Ectodermal cell (in vitro differentiated cells): ENCODE results near the gene MLST8.
A peak's percentile ranks its signal among the peaks of the same experiment; 100 is the strongest.

ENCODE experiments used
- H3K27ac ChIP-seq: 2 replicates; pipeline ENCODE4 v1.7.0; 2013; ENCODE audit warnings: mild to moderate bottlenecking, low read depth, low read length; ENCODE audit not compliant: insufficient read depth, poor library complexity, severe bottlenecking
- H3K27me3 ChIP-seq: 2 replicates; pipeline ENCODE4 v1.7.0; 2013; ENCODE audit warnings: mild to moderate bottlenecking, low read length; ENCODE audit not compliant: insufficient read depth, control insufficient read depth, poor library complexity, severe bottlenecking
- H3K36me3 ChIP-seq: one replicate; pipeline ENCODE4 v1.7.0; 2013; ENCODE audit warnings: low read length; ENCODE audit not compliant: control insufficient read depth, insufficient read depth
- H3K4me1 ChIP-seq: one replicate; pipeline ENCODE4 v1.7.0; 2013; ENCODE audit warnings: low read length; ENCODE audit not compliant: control insufficient read depth, insufficient read depth
- H3K4me3 ChIP-seq: 2 replicates; pipeline ENCODE4 v1.7.0; 2013; ENCODE audit warnings: low read depth, low read length, control low read depth; ENCODE audit not compliant: insufficient read depth
- H3K9me3 ChIP-seq: 2 replicates; pipeline ENCODE4 v1.7.0; 2013; ENCODE audit warnings: mild to moderate bottlenecking, low read length, moderate library complexity; ENCODE audit not compliant: control insufficient read depth
- WGBS, 2 experiments: methylation state at CpG; one replicate each; pipeline ENCODE4 v1.1.7; 2013; ENCODE audit warnings: missing lambda C conversion rate in 2 of 2; 5-methylcytosine and 5-hydroxymethylcytosine counted together

MLST8 gene

DNA sequence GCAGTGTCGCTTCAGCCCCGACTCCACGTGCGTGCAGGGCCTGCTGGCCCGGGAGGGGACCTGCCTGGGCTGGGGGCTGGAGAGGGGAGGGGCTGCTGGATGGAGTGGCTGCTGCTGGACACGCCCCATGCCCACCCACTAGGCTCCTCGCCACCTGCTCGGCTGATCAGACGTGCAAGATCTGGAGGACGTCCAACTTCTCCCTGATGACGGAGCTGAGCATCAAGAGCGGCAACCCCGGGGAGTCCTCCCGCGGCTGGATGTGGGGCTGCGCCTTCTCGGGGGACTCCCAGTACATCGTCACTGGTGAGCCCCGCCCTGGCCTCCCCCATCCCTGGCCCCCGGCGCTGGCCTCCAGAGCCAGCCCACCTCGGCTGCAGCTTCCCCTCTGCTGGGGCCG, 3.1 kb downstream of the MLST8 start:
- peaks cover 8% of the 10 kb centered on the region for H3K4me1 ChIP-seq
- no peak overlapping the region for H3K4me3 ChIP-seq
- 95 to 96% methylated on average over 23 of the region's 23 CpGs for WGBS, 2 experiments
- no peaks in the 10 kb centered on the region for H3K9me3 ChIP-seq
- no peaks in the 10 kb centered on the region for H3K27me3 ChIP-seq
- peaks cover 28% of the 10 kb centered on the region for H3K36me3 ChIP-seq
- no peak overlapping the region for H3K27ac ChIP-seq

DNA sequence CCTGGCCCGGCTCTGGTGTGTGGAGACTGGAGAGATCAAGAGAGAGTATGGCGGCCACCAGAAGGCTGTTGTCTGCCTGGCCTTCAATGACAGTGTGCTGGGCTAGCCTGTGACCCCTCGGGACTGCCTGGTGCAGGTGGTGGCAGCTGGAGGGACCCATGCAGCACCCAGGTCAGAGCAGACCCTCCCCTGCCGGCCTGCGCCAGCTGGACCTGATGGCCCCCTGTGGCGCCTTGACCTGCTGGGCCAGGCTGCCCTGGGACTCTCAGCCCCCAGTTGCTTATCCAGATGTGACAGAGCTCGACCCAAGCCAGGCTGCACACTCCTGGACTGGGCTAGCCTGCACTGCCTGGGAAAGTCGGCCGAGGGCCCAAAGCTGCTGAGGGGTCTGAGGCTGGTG, 3.5 kb downstream of the MLST8 start:
- H3K36me3 ChIP-seq = peaks cover 28% of the 10 kb centered on the region
- 96% methylated on average over 9 of the region's 9 CpGs for WGBS, 2 experiments
- peaks cover 12% of the 10 kb centered on the region for H3K4me1 ChIP-seq
- no peak overlapping the region for H3K4me3 ChIP-seq
- H3K27me3 ChIP-seq = no peaks in the 10 kb centered on the region
- H3K9me3 ChIP-seq = no peaks in the 10 kb centered on the region
- H3K27ac ChIP-seq = no peak overlapping the region

DNA sequence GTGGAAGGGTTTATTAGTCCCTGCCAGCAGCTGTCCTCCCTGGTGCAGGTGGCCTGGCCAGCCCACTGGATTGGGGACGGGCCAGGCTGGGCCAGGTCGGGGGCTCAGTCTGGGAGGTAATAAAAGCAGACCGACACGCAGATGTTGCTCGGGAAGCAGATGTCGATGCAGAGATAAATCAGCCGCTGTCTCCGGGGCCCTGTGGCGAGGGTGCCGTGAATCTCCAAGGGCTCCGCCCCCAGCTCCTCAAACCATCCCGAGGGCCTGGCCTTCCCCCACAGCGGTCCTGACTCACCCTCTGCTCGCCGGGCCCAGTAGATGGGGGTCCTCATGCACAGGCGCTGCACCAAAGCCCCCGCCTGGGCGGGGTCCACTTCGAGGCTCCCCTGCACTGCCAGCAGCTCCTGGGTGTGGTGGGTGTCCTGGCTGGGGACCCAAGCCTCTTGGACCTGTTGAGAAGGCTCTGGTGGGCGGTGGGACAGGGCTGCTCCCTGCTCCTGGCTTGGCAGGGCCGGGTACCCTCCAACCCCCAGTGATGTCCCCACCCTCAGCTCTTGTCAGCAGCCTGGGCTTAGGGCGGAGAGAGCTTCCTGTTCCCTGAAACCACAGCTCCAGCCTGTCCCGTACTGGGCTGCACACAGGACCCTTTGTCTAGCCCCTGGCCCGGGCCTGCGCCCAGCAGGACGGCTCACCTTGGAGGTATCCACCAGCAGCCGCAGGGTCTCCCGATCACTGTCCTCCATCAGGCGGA, 4.2 kb downstream of the MLST8 start:
- no peak overlapping the region for H3K4me3 ChIP-seq
- no peaks in the 10 kb centered on the region for H3K9me3 ChIP-seq
- WGBS, 2 experiments = 95 to 96% methylated on average over 29 of the region's 29 CpGs
- H3K36me3 ChIP-seq = peaks cover 28% of the 10 kb centered on the region
- no peaks in the 10 kb centered on the region for H3K27me3 ChIP-seq
- peaks cover 12% of the 10 kb centered on the region for H3K4me1 ChIP-seq
- no peak overlapping the region for H3K27ac ChIP-seq

DNA sequence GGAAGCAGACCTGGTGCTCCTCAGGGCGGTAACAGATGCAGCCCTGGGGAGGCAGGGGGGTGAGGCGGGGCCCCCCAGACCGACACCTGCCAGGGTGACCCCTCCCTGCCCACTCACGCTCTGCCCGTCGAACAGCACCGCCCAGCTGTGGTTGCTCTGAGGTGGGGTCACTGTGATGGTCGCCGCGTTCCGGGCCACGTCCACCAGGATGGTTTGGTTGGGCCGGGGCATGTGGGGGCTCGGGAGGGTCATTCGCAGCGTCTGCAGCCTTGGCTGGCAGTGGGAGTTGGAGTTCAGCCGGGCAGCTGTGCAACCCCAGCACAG, 4.7 kb downstream of the MLST8 start:
- H3K36me3 ChIP-seq = peaks cover 28% of the 10 kb centered on the region
- no peak overlapping the region for H3K4me3 ChIP-seq
- H3K27me3 ChIP-seq = no peaks in the 10 kb centered on the region
- WGBS, 2 experiments = 93 to 95% methylated on average over 17 of the region's 17 CpGs
- peaks cover 12% of the 10 kb centered on the region for H3K4me1 ChIP-seq
- no peak overlapping the region for H3K27ac ChIP-seq
- no peaks in the 10 kb centered on the region for H3K9me3 ChIP-seq

DNA sequence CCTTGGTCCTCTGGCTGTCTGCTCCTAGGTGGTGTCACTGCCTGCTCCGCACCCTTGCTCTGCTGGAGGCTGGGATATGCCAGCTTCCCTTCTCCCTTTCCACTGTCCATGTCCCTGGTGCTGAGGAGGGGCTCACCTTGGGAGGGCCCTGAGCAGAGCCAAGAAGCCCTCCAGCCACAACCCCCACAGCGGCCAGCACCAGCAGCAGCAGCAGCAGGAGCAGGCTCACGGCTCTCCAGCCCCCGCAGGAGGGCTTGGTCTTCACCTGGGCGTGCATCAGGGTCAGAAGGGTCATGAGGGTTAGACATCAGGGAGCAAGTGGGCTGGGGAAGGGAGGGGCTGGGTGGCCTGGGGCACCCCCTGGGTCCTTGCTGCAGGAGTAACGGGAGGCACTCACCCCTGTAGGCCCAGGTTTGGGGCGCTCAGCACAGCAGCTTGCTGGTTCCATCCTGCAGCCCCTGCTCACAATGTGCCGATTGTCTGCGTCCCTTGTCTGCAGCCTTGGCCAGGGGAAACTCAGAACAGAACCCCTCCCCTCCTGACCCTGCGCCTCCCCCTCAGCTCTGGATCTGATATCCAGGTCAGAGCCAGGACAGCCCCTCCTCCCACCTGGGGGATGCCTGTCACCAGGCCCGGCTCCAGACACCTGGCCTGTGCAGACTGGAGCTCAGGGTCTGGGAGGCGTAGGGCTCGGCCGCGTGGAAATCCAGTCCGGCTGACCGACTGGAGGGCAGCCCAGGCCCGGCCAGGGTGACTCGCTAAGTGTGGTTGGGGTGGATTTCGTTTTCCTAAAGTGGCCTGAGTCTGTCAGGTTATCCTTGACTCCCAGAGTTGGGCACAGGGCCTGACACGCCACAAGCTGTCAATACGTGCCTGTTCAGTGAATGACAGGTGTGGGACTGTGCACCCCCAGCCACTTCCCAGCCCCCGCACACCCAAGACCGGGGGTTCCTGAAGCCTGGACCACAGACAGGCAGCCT, 5.4 kb downstream of the MLST8 start, which contains the start of gene BRICD5:
Gene BRICD5 (minus strand): TSS at position 478 of the 980 bp plus-strand sequence. CDS start 30 bp downstream, at position 448.
- Histone ChIP-seq H3K4me1 (peaks cover 12% of the 10 kb centered on the region), H3K4me3 (no peak within 1 kb of the TSS), H3K36me3 (peaks cover 28% of the 10 kb centered on the region), H3K9me3 (no peaks in the 10 kb centered on the region), H3K27ac (no peak within 1 kb of the TSS), H3K27me3 (no peaks in the 10 kb centered on the region)
- 87 to 89% methylated on average over 24 of the region's 24 CpGs for WGBS, 2 experiments

DNA sequence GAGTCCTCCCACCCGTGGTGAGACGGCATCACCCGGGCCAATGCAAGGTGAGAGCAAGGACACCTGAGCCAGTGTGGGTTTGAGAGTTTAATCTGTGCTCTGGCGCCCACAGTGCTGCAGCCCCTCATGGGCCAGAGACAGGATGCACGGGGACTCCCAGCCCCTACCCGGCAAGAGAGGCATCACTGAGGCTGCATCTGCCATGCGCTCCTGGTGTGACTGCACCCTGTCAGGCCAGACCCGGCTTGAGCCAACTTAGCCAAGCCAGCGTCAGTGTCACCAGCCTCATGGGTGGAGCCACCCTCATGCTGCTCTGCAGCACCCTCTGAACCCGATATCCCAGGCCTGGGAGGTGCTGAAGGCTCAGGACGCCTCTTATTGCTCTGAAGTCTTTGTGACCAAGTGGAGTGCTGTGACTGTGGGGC, 6.7 kb downstream of the MLST8 start:
- no peaks in the 10 kb centered on the region for H3K9me3 ChIP-seq
- no peak overlapping the region for H3K4me3 ChIP-seq
- H3K4me1 ChIP-seq = peaks cover 12% of the 10 kb centered on the region
- 90 to 91% methylated on average over 11 of the region's 11 CpGs for WGBS, 2 experiments
- H3K36me3 ChIP-seq = peaks cover 25% of the 10 kb centered on the region
- H3K27ac ChIP-seq = no peak overlapping the region
- H3K27me3 ChIP-seq = no peaks in the 10 kb centered on the region

DNA sequence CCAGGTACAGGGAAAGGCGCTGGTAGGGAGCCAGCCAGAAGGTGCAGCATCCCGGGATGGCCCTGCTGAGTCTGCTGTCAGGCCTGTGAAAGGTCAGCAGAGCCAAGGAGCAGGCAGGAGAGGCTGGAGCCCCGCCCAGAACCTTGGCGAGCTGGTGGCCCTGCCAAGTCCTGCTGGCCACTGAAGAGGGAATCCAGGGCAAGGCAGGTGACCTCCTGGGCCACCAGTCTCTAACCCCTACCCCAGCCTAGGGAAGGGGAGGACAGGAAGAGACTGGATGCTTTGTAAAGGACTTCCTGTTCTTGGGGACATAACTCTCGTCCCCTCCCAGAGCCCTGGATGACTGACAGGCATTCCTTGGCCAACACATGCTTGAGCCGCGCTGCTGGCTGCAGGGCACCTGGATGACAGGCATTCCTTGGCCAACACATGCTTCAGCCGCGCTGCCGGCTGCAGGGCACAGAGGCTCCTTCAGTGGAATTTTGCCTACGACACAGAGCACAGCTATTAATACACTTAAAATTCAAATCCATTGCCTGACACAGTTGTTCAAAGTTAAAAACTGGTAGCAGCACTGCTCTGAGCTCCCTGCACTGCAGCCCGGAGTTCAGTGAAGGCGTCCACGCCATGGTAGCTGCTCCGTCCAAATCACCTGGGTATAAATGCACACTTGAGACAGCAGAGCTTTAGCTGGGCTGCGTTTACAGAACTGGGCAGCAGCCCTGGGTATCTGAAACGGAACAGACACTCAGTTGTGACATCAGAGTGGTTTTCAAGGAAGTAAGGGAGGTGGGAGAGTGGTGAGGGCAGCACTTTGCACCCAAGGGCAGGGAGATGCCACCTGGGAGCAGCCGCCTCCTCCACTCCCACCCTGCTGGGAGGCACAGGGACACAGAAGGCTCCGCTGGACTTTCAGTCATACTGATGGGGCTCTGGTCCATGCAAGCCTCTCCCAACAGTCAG, 7.4 kb downstream of the MLST8 start:
- H3K27ac ChIP-seq = no peak overlapping the region
- no peaks in the 10 kb centered on the region for H3K9me3 ChIP-seq
- no peaks in the 10 kb centered on the region for H3K27me3 ChIP-seq
- peaks cover 19% of the 10 kb centered on the region for H3K36me3 ChIP-seq
- WGBS, 2 experiments = 89 to 90% methylated on average over 19 of the region's 19 CpGs
- H3K4me3 ChIP-seq = peak overlapping the region; percentile 88
- peaks cover 12% of the 10 kb centered on the region for H3K4me1 ChIP-seq

DNA sequence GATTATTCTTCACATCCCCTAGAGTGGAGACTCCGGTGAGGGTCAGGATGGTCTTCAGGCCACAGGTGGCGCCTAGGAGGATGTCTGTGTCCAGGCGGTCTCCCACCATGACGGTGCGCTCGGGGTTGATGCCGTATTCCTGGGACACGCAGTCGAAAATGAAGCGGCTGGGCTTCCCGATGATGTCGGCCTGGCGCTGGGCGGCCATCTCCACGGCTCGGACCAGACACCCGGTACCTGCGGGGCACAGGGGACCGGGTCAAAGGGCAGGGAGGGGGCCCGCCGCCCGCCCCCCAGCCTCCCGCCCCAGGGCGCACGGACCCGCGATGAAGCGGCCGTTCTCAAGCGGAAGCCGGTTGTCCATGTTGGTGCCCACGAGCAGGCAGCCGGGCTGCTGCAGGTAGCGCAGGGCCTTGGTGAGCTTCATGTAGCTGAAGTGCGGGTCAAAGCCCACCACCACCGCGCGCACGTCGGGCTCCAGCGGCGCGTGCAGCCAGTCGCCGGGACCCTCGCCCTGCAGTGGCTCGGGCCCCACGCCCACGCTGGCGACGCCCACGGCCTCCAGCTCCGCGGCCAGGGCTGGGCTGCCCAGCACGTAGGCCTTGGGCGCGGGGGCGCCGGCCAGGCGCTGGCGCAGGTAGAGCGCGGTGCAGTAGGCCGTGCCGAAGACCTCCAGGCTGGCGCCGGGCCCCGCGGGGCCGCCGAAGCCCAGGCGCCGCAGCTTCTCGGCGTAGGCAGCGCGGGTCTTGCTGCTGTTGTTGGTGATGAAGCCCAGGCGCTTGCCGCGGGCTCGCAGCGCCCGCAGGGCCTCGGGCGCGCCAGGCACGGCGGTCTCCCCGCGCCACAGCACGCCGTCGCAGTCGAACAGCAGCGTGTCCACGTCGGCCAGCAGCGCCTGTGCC, 8.8 kb downstream of the MLST8 start:
- H3K27ac ChIP-seq = peak overlapping the region; percentile 47
- WGBS, 2 experiments = 1% methylated on average over 98 of the region's 98 CpGs
- H3K9me3 ChIP-seq = no peaks in the 10 kb centered on the region

DNA sequence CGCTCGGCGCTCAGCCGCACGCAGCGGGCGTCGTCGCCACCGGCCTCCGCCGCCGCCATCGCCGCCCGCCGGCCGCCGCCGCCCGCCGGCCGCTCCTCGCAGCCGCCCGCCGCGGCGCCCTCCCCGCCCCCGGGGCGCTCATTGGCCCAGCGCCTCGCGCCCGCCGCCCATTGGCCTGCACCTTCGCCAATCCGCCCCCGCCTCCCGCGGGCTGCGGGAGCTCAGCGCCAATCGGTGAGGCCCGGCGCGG, 9.4 kb downstream of the MLST8 start, which contains the start of gene PGP:
Gene PGP (minus strand): TSS at position 122 of the 250 bp plus-strand sequence. CDS start 63 bp downstream, at position 59.
- WGBS, 2 experiments = 0% methylated on average over 48 of the region's 48 CpGs

More for the DNA sequence above, 8.8 kb downstream of the MLST8 start:
- Histone ChIP-seq H3K4me1 (peaks cover 12% of the 10 kb centered on the region), H3K27me3 (no peaks in the 10 kb centered on the region), H3K36me3 (peaks cover 8% of the 10 kb centered on the region), H3K4me3 (peak overlapping the region; percentile 88)

More for the DNA sequence above, 9.4 kb downstream of the MLST8 start, which contains the start of gene PGP:
- peaks cover 12% of the 10 kb centered on the region for H3K4me1 ChIP-seq
- no peaks in the 10 kb centered on the region for H3K9me3 ChIP-seq
- H3K27me3 ChIP-seq = no peaks in the 10 kb centered on the region
- H3K36me3 ChIP-seq = peaks cover 8% of the 10 kb centered on the region
- peak within 1 kb of the TSS; percentile 91 for H3K27ac ChIP-seq
- H3K4me3 ChIP-seq = peak within 1 kb of the TSS; percentile 88
